ENCODE data around the gene NUS1.

- TF ChIP-seq CTCF (IDR thresholded peaks at IDR 0.05) (no peak), POLR2A (IDR thresholded peaks at IDR 0.05) (no peak)
Observed at GRCh38 chr6:117740605-117741004, 65.3 kb downstream of the NUS1 start.

Data from Peyer's patch (tissue), 4 donors.